HL-60 (cell line): Measurements from ENCODE around the gene NTHL1.

Experiments used
- GABPA ChIP-seq: IDR thresholded peaks from 2 replicates; pipeline ENCODE4 v1.6.1; 2012; ENCODE audit warnings: low read depth
- POLR2AphosphoS5 ChIP-seq: IDR thresholded peaks from 2 replicates; pipeline ENCODE4 v1.6.1; 2012; ENCODE audit warnings: low read depth
- TF ChIP-seq, protein P1 (sequence below): IDR thresholded peaks from one replicate; pipeline ENCODE4 v1.5.1; 2011; ENCODE audit warnings: low read length, control low read depth, inconsistent platforms; ENCODE audit not compliant: insufficient read depth

DNA sequence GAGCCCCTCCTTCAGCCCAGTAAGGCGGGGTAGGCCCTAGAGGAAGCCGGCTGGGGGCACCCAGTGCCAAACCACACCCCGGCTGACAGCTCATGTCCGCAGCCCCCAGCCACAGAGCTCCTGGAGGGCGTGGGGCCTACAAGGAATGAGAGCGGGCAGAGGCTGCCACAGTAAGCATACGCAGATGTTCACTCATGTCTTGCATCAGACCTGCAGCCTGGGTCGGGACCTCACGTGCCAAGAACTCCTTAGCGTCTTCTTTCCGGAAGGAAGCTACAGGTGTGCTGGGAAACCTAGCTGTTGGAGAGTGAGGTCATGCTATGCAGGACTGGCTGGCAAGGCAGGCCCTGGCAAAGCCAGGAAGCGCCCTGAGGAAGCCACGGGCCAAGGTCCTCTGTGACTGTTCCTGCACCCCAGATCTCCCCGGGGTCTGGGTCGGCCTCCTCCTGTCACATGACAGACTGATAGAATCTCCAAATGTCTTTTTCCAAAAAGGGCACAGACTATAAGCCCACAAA, 39.6 kb downstream of the NTHL1 start:
- TF ChIP-seq, protein P1, sequence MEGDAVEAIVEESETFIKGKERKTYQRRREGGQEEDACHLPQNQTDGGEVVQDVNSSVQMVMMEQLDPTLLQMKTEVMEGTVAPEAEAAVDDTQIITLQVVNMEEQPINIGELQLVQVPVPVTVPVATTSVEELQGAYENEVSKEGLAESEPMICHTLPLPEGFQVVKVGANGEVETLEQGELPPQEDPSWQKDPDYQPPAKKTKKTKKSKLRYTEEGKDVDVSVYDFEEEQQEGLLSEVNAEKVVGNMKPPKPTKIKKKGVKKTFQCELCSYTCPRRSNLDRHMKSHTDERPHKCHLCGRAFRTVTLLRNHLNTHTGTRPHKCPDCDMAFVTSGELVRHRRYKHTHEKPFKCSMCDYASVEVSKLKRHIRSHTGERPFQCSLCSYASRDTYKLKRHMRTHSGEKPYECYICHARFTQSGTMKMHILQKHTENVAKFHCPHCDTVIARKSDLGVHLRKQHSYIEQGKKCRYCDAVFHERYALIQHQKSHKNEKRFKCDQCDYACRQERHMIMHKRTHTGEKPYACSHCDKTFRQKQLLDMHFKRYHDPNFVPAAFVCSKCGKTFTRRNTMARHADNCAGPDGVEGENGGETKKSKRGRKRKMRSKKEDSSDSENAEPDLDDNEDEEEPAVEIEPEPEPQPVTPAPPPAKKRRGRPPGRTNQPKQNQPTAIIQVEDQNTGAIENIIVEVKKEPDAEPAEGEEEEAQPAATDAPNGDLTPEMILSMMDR, result no peak
- peak; percentile 72 for TF ChIP-seq POLR2AphosphoS5
- no peak for TF ChIP-seq GABPA
